GM12891 (cell line): ENCODE data around the gene CELF2.

Experiments used
- POLR2A ChIP-seq: IDR thresholded peaks from 2 replicates; pipeline ENCODE4 v1.6.1; 2011; ENCODE audit warnings: low read depth, low read length, control low read depth
- POLR2AphosphoS5 ChIP-seq: IDR thresholded peaks from 2 replicates; pipeline ENCODE4 v1.6.1; 2011; ENCODE audit warnings: low read depth, low read length, control low read depth
- SPI1 ChIP-seq: IDR thresholded peaks from 2 replicates; pipeline ENCODE4 v1.6.1; 2011; ENCODE audit warnings: low read depth, low read length, control low read depth
- TAF1 ChIP-seq: IDR thresholded peaks from 2 replicates; pipeline ENCODE4 v1.6.1; 2011; ENCODE audit warnings: low read depth, low read length, control low read depth

DNA sequence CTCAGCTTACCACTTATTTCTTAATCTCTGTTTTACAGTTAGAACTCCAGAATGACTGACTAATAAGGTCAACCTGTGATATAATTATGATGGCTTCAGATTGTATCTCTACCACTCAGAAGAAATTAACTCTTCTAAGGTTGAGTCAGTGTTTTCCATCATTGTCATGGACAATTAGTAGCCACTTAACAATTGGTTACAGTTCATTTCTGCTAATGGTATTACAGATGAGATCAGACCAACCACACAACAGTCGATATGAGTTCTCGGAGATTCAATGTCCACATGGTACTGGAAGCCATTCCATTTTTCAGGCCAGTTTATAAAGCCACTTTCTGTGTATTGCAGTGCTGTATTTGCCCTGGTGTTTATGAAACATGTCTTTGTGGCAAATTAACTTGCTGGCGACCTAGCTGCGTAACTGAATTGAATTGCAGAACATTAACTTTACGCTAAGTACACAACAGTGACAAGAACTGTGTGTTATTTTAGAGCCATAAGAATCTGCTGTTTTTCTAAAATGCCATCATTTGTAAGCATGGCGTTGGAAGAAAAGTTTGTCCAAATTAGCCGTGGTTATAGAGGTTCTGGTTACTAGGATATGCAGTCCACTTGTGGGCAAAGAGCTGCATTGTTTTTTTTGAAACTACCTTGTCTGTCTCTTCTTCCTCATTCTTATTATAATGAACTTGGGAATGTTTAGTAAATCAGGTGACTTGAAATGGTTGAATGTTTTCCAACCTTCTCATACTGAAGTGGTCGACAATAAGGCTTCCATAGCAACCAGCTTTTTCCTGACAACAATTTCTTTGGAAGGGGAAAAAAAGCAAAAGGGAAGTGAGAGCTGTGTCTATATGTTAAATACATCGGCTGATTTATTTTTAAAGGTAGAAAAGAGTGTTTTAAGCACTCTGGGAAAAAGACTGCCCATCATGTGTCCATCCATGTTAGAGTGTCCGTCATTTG is 76.4 kb downstream of the CELF2 start:
- TF ChIP-seq POLR2A (no peak), POLR2AphosphoS5 (no peak), TAF1 (no peak), SPI1 (no peak)
